HEK293 (cell line): ENCODE data around the gene DCAF8L1.

Experiments
- ZBTB44 ChIP-seq: fragments of 450-650 bp; IDR thresholded peaks from 2 replicates; pipeline ENCODE4 v1.5.1; 2018; ENCODE audit warnings: missing biosample characterization, mild to moderate bottlenecking, missing genetic modification characterization
- TF ChIP-seq, protein P1 (sequence below): fragments of 450-650 bp; formaldehyde crosslinking; IDR thresholded peaks from 2 replicates; pipeline ENCODE4 v1.5.1; 2016; ENCODE audit warnings: missing biosample characterization, missing genetic modification characterization
- TF ChIP-seq, protein P2 (sequence below): fragments of 450-650 bp; formaldehyde crosslinking; IDR thresholded peaks from 2 replicates; pipeline ENCODE4 v1.5.1; 2016; ENCODE audit warnings: missing biosample characterization, missing genetic modification characterization

DNA sequence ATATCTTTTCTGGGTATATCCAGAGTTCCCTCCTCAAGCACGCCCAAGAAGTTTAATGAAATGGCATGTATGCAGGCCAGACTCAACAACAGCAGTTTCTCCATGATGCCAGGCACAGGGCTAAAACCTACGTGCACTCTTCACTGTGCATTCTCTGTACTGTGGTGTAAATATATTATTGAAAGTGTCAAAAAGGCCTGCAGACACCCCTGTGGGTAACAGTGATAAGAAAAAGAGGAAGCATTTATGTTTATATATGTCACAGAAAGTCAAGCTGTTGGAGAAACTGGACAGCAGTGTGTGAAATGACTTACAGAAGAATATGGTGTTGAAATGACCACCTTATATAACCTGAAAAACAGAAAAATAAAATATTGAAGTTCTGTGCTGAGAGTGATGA is 29.6 kb upstream of the DCAF8L1 start:
- TF ChIP-seq, protein P1, sequence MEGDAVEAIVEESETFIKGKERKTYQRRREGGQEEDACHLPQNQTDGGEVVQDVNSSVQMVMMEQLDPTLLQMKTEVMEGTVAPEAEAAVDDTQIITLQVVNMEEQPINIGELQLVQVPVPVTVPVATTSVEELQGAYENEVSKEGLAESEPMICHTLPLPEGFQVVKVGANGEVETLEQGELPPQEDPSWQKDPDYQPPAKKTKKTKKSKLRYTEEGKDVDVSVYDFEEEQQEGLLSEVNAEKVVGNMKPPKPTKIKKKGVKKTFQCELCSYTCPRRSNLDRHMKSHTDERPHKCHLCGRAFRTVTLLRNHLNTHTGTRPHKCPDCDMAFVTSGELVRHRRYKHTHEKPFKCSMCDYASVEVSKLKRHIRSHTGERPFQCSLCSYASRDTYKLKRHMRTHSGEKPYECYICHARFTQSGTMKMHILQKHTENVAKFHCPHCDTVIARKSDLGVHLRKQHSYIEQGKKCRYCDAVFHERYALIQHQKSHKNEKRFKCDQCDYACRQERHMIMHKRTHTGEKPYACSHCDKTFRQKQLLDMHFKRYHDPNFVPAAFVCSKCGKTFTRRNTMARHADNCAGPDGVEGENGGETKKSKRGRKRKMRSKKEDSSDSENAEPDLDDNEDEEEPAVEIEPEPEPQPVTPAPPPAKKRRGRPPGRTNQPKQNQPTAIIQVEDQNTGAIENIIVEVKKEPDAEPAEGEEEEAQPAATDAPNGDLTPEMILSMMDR (tag by site-specific recombination) = no peak
- TF ChIP-seq, protein P2, sequence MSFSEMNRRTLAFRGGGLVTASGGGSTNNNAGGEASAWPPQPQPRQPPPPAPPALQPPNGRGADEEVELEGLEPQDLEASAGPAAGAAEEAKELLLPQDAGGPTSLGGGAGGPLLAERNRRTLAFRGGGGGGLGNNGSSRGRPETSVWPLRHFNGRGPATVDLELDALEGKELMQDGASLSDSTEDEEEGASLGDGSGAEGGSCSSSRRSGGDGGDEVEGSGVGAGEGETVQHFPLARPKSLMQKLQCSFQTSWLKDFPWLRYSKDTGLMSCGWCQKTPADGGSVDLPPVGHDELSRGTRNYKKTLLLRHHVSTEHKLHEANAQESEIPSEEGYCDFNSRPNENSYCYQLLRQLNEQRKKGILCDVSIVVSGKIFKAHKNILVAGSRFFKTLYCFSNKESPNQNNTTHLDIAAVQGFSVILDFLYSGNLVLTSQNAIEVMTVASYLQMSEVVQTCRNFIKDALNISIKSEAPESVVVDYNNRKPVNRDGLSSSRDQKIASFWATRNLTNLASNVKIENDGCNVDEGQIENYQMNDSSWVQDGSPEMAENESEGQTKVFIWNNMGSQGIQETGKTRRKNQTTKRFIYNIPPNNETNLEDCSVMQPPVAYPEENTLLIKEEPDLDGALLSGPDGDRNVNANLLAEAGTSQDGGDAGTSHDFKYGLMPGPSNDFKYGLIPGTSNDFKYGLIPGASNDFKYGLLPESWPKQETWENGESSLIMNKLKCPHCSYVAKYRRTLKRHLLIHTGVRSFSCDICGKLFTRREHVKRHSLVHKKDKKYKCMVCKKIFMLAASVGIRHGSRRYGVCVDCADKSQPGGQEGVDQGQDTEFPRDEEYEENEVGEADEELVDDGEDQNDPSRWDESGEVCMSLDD (tag by site-specific recombination) = no peak
- no peak for TF ChIP-seq ZBTB44 (tag by site-specific recombination)
